Left lobe of liver (tissue), 2 donors: ENCODE results near the gene ARHGDIB. TPM values are rescaled to one million over a fixed set of nuclear protein-coding genes. Genes with fewer than 3 reads are reported as not detected.
A peak's percentile ranks its signal among the peaks of the same experiment; 100 is the strongest.

ENCODE experiments used
- ATAC-seq: fragments of 200-7000 bp; cut with Tn5 transposase; one replicate; pipeline ENCODE4 v1.9.1; 2020; ENCODE audit warnings: mild to moderate bottlenecking, moderate library complexity
- DNase-seq: peaks from one replicate; pipeline ENCODE4 v3.0.0-alpha.2; 2020; ENCODE audit warnings: low spot score
- total RNA-seq: library from RNA; stranded (reverse); gene quantifications from one replicate; pipeline ENCODE4 v1.2.1, GENCODE V29; 2021
- donor health status: DM: no; HTN: no; CAD: no; lungs with moderate emphysema.
- donor health status: DM: no; HTN: yes; CAD: no.

The ARHGDIB gene
- total RNA-seq, 1 donor from 2014 or later: 22.3 TPM

- ATAC-seq (no peak), DNase-seq (no peak)
These were observed 57.9 kb downstream of the ARHGDIB start for GRCh38 chr12:14903386-14904098.

- ATAC-seq (no peak), DNase-seq (no peak)
These were observed 58.9 kb downstream of the ARHGDIB start for GRCh38 chr12:14902465-14902864.

GRCh38 chr12:14901228-14901562 is 60.2 kb downstream of the ARHGDIB start:
- no peak for DNase-seq
- ATAC-seq: no peak

GRCh38 chr12:14900521-14901227 is 60.7 kb downstream of the ARHGDIB start:
- ATAC-seq (no peak), DNase-seq (no peak)

GRCh38 chr12:14896521-14897169 is 64.8 kb downstream of the ARHGDIB start:
- ATAC-seq (no peak), DNase-seq (no peak)

GRCh38 chr12:14893506-14894250 is 67.7 kb downstream of the ARHGDIB start:
- no peak for ATAC-seq
- DNase-seq: no peak

- DNase-seq: no peak
- ATAC-seq: peak; percentile 91
These were observed 68.5 kb downstream of the ARHGDIB start for GRCh38 chr12:14892726-14893505.

Other genes starting within 250 kb of the ARHGDIB start
- 15.9 TPM for gene WBP11, start 158.1 kb downstream of the ARHGDIB start, total RNA-seq
- gene C12orf60, start 157.9 kb downstream of the ARHGDIB start, total RNA-seq: 0.33 TPM
- gene SMCO3, start 147.4 kb downstream of the ARHGDIB start, total RNA-seq: 0.53 TPM
- 27.5 TPM for gene ART4, start 118.1 kb downstream of the ARHGDIB start, total RNA-seq
- 5.5 TPM for gene MGP, start 75.7 kb downstream of the ARHGDIB start, total RNA-seq
- gene ERP27, start 23.1 kb downstream of the ARHGDIB start, total RNA-seq: 0.30 TPM
- gene PDE6H, start 11.4 kb upstream of the ARHGDIB start, total RNA-seq: not detected